SK-N-MC (cell line): ENCODE results near the gene CDC25B.
A peak's percentile ranks its signal among the peaks of the same experiment; 100 is the strongest.

Experiments used
- DNase-seq: peaks from one replicate; pipeline ENCODE4 v3.0.0-alpha.2; 2011; ENCODE audit warnings: low read depth, low spot score
- H3K27ac ChIP-seq: fragments of 200-600 bp; sonication (generic); 2 replicates; pipeline ENCODE4 v1.5.1; 2016; ENCODE audit warnings: mixed run types
- H3K36me3 ChIP-seq: fragments of 200-600 bp; sonication (generic); 2 replicates; pipeline ENCODE4 v1.6.1; 2017; ENCODE audit warnings: antibody characterized with exemption, low read length, mixed read lengths; ENCODE audit not compliant: insufficient read depth
- H3K4me3 ChIP-seq: fragments of 200-600 bp; sonication (generic); 2 replicates; pipeline ENCODE4 v1.5.1; 2016
- H3K9ac ChIP-seq: fragments of 200-600 bp; sonication (generic); 2 replicates; pipeline ENCODE4 v1.8.0; 2017; ENCODE audit warnings: mixed run types, mixed read lengths; ENCODE audit not compliant: insufficient read length
- H3K9me3 ChIP-seq: fragments of 200-600 bp; sonication (generic); 2 replicates; pipeline ENCODE4 v1.6.1; 2017; ENCODE audit warnings: low read depth, mild to moderate bottlenecking, antibody characterized with exemption, low read length, moderate library complexity, mixed read lengths
- EZH2 ChIP-seq: fragments of 200-600 bp; sonication (generic); IDR thresholded peaks from one replicate; pipeline ENCODE4 v1.6.1; 2017; ENCODE audit warnings: antibody characterized with exemption
- FOXP2 ChIP-seq: optimal IDR thresholded peaks from 2 replicates; pipeline ENCODE3; 2011; ENCODE audit warnings: mild to moderate bottlenecking, moderate library complexity; ENCODE audit not compliant: insufficient read depth; ENCODE audit errors: extremely low read length, control extremely low read depth
- POLR2AphosphoS5 ChIP-seq: IDR thresholded peaks from 2 replicates; pipeline ENCODE4 v1.6.1; 2012; ENCODE audit warnings: mild to moderate bottlenecking, low read depth, low read length, borderline replicate concordance

Gene CDC25B

GRCh38 chr20:3797592-3798372 lies 1.7 kb downstream of the CDC25B start:
- Histone ChIP-seq H3K9ac (peak overlapping the region; percentile 88), H3K27ac (peak overlapping the region; percentile 70), H3K36me3 (peaks cover 48% of the 10 kb centered on the region), H3K4me3 (peak overlapping the region; percentile 92), H3K9me3 (no peaks in the 10 kb centered on the region)
- DNase-seq: no peak
- no peak for TF ChIP-seq FOXP2
- no peak for TF ChIP-seq POLR2AphosphoS5
- no peak for TF ChIP-seq EZH2

- H3K36me3 ChIP-seq: peaks cover 54% of the 10 kb centered on the region
Measured at GRCh38 chr20:3798373-3798768, 2.3 kb downstream of the CDC25B start.

GRCh38 chr20:3798908-3799248 lies 2.8 kb downstream of the CDC25B start:
- no peak for DNase-seq
- TF ChIP-seq POLR2AphosphoS5: no peak; the same call in 1 of the 2 replicates
- TF ChIP-seq EZH2: no peak
- TF ChIP-seq FOXP2: no peak
- H3K36me3 ChIP-seq: peaks cover 59% of the 10 kb centered on the region
- peak overlapping the region; percentile 92 for H3K4me3 ChIP-seq
- peak overlapping the region; percentile 88 for H3K9ac ChIP-seq
- H3K9me3 ChIP-seq: no peaks in the 10 kb centered on the region
- peak overlapping the region; percentile 70 for H3K27ac ChIP-seq

More at GRCh38 chr20:3798373-3798768, 2.3 kb downstream of the CDC25B start:
- peak overlapping the region; percentile 92 for H3K4me3 ChIP-seq
- TF ChIP-seq FOXP2: no peak
- no peak for TF ChIP-seq POLR2AphosphoS5
- no peak for TF ChIP-seq EZH2
- H3K27ac ChIP-seq: peak overlapping the region; percentile 70
- no peaks in the 10 kb centered on the region for H3K9me3 ChIP-seq
- DNase-seq: no peak
- H3K9ac ChIP-seq: peak overlapping the region; percentile 88

- Histone ChIP-seq H3K9ac (no peak overlapping the region), H3K4me3 (no peak overlapping the region), H3K27ac (peak overlapping the region; percentile 42; the same call in 1 of the 2 replicates), H3K36me3 (peaks cover 74% of the 10 kb centered on the region), H3K9me3 (no peaks in the 10 kb centered on the region)
- TF ChIP-seq EZH2 (no peak), POLR2AphosphoS5 (no peak), FOXP2 (no peak)
- DNase-seq: no peak
Measured at GRCh38 chr20:3800256-3800877, 4.3 kb downstream of the CDC25B start.

- Histone ChIP-seq H3K9ac (no peak overlapping the region), H3K36me3 (peaks cover 79% of the 10 kb centered on the region), H3K9me3 (no peaks in the 10 kb centered on the region), H3K27ac (no peak overlapping the region), H3K4me3 (no peak overlapping the region)
- no peak for TF ChIP-seq FOXP2
- no peak for TF ChIP-seq POLR2AphosphoS5
- TF ChIP-seq EZH2: no peak
- no peak for DNase-seq
Measured at GRCh38 chr20:3800878-3801260, 4.8 kb downstream of the CDC25B start.

GRCh38 chr20:3801299-3801698 lies 5.2 kb downstream of the CDC25B start:
- no peak for DNase-seq
- Histone ChIP-seq H3K27ac (no peak overlapping the region), H3K4me3 (no peak overlapping the region), H3K9me3 (no peaks in the 10 kb centered on the region), H3K36me3 (peaks cover 83% of the 10 kb centered on the region), H3K9ac (no peak overlapping the region)
- TF ChIP-seq POLR2AphosphoS5: no peak

- Histone ChIP-seq H3K4me3 (no peak overlapping the region), H3K36me3 (peaks cover 85% of the 10 kb centered on the region), H3K27ac (no peak overlapping the region)
Measured at GRCh38 chr20:3801846-3802245, 5.7 kb downstream of the CDC25B start.

GRCh38 chr20:3802524-3803239 lies 6.6 kb downstream of the CDC25B start:
- H3K9me3 ChIP-seq: no peaks in the 10 kb centered on the region
- TF ChIP-seq FOXP2 (no peak), EZH2 (no peak), POLR2AphosphoS5 (no peak)
- H3K9ac ChIP-seq: no peak overlapping the region
- H3K27ac ChIP-seq: no peak overlapping the region
- no peak overlapping the region for H3K4me3 ChIP-seq
- H3K36me3 ChIP-seq: peaks cover 83% of the 10 kb centered on the region
- DNase-seq: no peak

More at GRCh38 chr20:3801846-3802245, 5.7 kb downstream of the CDC25B start:
- Histone ChIP-seq H3K9ac (no peak overlapping the region), H3K9me3 (no peaks in the 10 kb centered on the region)
- no peak for DNase-seq
- TF ChIP-seq EZH2: no peak
- no peak for TF ChIP-seq POLR2AphosphoS5
- no peak for TF ChIP-seq FOXP2
